ENCODE data around the gene PBXIP1. TPM values are rescaled to one million over a fixed set of nuclear protein-coding genes. Genes with fewer than 3 reads are reported as not detected.

The PBXIP1 gene
- total RNA-seq, 1 experiment from 2014 or later: 26.5 TPM

- 0 out of 2 replicates have a peak, but pooled peaks have one; percentile 31 for TF ChIP-seq ZNF232 (CRISPR knock-in tag; IDR thresholded peaks at IDR 0.05)
- 0 out of 2 replicates have a peak, but pooled peaks have one; percentile 9 for TF ChIP-seq SMAD3 (CRISPR knock-in tag; IDR thresholded peaks at IDR 0.05; ENCODE audit: borderline replicate concordance)
- TF ChIP-seq PRDM15 (CRISPR knock-in tag; IDR thresholded peaks at IDR 0.05): no peak
- TF ChIP-seq ZNF281 (CRISPR knock-in tag; IDR thresholded peaks at IDR 0.05): no peak
- TF ChIP-seq MYBL2 (CRISPR knock-in tag; IDR thresholded peaks at IDR 0.05): 0 out of 2 replicates have a peak, but pooled peaks have one; percentile 35
- no peak for TF ChIP-seq RORB (CRISPR knock-in tag; IDR thresholded peaks at IDR 0.05)
- peak; percentile 53; the same call in 1 of the 2 replicates for TF ChIP-seq FOXK1 (CRISPR knock-in tag; IDR thresholded peaks at IDR 0.05)
- TF ChIP-seq MAX (CRISPR knock-in tag; IDR thresholded peaks at IDR 0.05): peak; percentile 77; the same call in 1 of the 2 replicates
- no peak for TF ChIP-seq NFYB (CRISPR knock-in tag; conservative IDR thresholded peaks at IDR 0.05; ENCODE audit: low read depth)
- TF ChIP-seq GABPB1 (CRISPR knock-in tag; IDR thresholded peaks at IDR 0.05): peak; percentile 7; the same call in 1 of the 2 replicates
- no peak for TF ChIP-seq IRF2 (CRISPR knock-in tag; IDR thresholded peaks at IDR 0.05; ENCODE audit: borderline replicate concordance, low read depth)
- TF ChIP-seq SMAD4 (CRISPR knock-in tag; IDR thresholded peaks at IDR 0.05): no peak
These were observed 19.0 kb upstream of the PBXIP1 start (continued) for GRCh38 chr1:154974808-154975408.

- ChIA-PET POLR2A (interaction anchor here (0.7 to 7.3 kb wide), 14 partner anchors 9 to 199 kb away, joined by 3 to 176 read pairs (median 6); partner anchors contain the start of genes FLAD1, KCNN3, KRTCAP2 and LENEP), CTCF (interaction anchor here (0.7 to 8.3 kb wide), 14 partner anchors 8 to 362 kb away, joined by 3 to 176 read pairs (median 12); partner anchors contain the start of genes EFNA4, FLAD1, LENEP and PBXIP1)
- Mint-ChIP-seq H3K4me3 (no peak within 1 kb of the TSS), H3K27me3 (ENCODE audit: low read depth) (no peaks in the 10 kb centered on the region), H3K36me3 (peaks cover 14% of the 10 kb centered on the region), H3K27ac (no peak within 1 kb of the TSS), H3K4me1 (peaks cover 28% of the 10 kb centered on the region), H3K9me3 (no peaks in the 10 kb centered on the region)
- ATAC-seq (peak; percentile 62), DNase-seq (ENCODE audit: low spot score) (peak; percentile 96)
- no peak for TF ChIP-seq ATF2 (CRISPR knock-in tag; IDR thresholded peaks at IDR 0.05; ENCODE audit: borderline replicate concordance, low read depth)
- no peak for TF ChIP-seq TP53 (CRISPR knock-in tag; IDR thresholded peaks at IDR 0.05)
- peak; percentile 96 for TF ChIP-seq E2F4 (CRISPR knock-in tag; IDR thresholded peaks at IDR 0.05; ENCODE audit: borderline replicate concordance, low read depth)
- no peak for TF ChIP-seq ZNF263 (CRISPR knock-in tag; IDR thresholded peaks at IDR 0.05; ENCODE audit: low read depth)
- no peak for TF ChIP-seq CTCF (IDR thresholded peaks at IDR 0.05)
- no peak for TF ChIP-seq ZSCAN18 (CRISPR knock-in tag; IDR thresholded peaks at IDR 0.05)
- no peak for TF ChIP-seq ATF3 (CRISPR knock-in tag; conservative IDR thresholded peaks at IDR 0.05)
- TF ChIP-seq NFE2L1 (CRISPR knock-in tag; IDR thresholded peaks at IDR 0.05): no peak; the same call in 1 of the 2 replicates
These were observed 18.4 kb upstream of the PBXIP1 start, which contains the start of gene CKS1B for GRCh38 chr1:154974102-154974807. TSS of gene CKS1B (plus strand) at chr1:154974681. CDS start at chr1:154974746, 65 bp downstream.

Data from WTC11 (cell line).